GM19025 (cell line): Measurements from ENCODE around the gene GNAI2.

Experiments
- ATAC-seq: cut with Tn5 transposase; IDR thresholded peaks from one replicate; pipeline ENCODE4 v1.9.1; 2021; ENCODE audit warnings: mild to moderate bottlenecking, low read depth, moderate library complexity; ENCODE audit not compliant: unreplicated experiment

GNAI2 gene

GRCh38 chr3:50235716-50236483, at the start of gene GNAI2:
GNAI2 (plus strand) TSS chr3:50236204; CDS start chr3:50236336, 132 bp downstream.
- ATAC-seq = peak; percentile 94

- no peak for ATAC-seq
These were observed 48.3 kb upstream of the GNAI2 start for GRCh38 chr3:50187750-50188149.

GRCh38 chr3:50189274-50189673, 46.7 kb upstream of the GNAI2 start:
- no peak for ATAC-seq

GRCh38 chr3:50189989-50190388, 46.0 kb upstream of the GNAI2 start:
- no peak for ATAC-seq

GRCh38 chr3:50190936-50191660, 44.9 kb upstream of the GNAI2 start, which contains the start of gene GNAT1:
GNAT1 (plus strand) TSS chr3:50191610; CDS start chr3:50191726, 116 bp downstream.
- no peak for ATAC-seq

GRCh38 chr3:50192124-50192523, 43.9 kb upstream of the GNAI2 start:
- ATAC-seq = no peak

- ATAC-seq = no peak
These were observed 43.3 kb upstream of the GNAI2 start for GRCh38 chr3:50192689-50193141.

GRCh38 chr3:50193286-50193685, 42.7 kb upstream of the GNAI2 start:
- ATAC-seq = no peak

GRCh38 chr3:50193746-50194127, 42.3 kb upstream of the GNAI2 start:
- ATAC-seq = no peak

- no peak for ATAC-seq
These were observed 41.7 kb upstream of the GNAI2 start for GRCh38 chr3:50194128-50194902.

GRCh38 chr3:50194903-50195500, 41.0 kb upstream of the GNAI2 start:
- no peak for ATAC-seq

- ATAC-seq = no peak
These were observed 40.3 kb upstream of the GNAI2 start for GRCh38 chr3:50195501-50196252.

- no peak for ATAC-seq
These were observed 39.7 kb upstream of the GNAI2 start for GRCh38 chr3:50196253-50196801.

GRCh38 chr3:50201573-50202315, 34.3 kb upstream of the GNAI2 start:
- ATAC-seq = no peak

- ATAC-seq = no peak
These were observed 33.5 kb upstream of the GNAI2 start for GRCh38 chr3:50202353-50203112.

GRCh38 chr3:50203113-50203808, 32.7 kb upstream of the GNAI2 start:
- ATAC-seq = no peak
